K562 (cell line): ENCODE data around the gene GPATCH4. TPM values are rescaled to one million over a fixed set of nuclear protein-coding genes. Genes with fewer than 3 reads are reported as not detected.

Experiments used
- HDGF ChIP-seq: fragments of 450-650 bp; IDR thresholded peaks from 2 replicates; pipeline ENCODE4 v1.6.1; 2016
- HEY1 ChIP-seq: fragments of 250-450 bp; sonication (Bioruptor Pico); IDR thresholded peaks from 2 replicates; pipeline ENCODE4 v1.5.0; 2020; ENCODE audit warnings: mild to moderate bottlenecking, moderate library complexity, borderline replicate concordance
- JUN ChIP-seq, 2 experiments: sonication (generic) in 1 of 2; formaldehyde crosslinking in 1 of 2; IDR thresholded peaks; 2 replicates each; pipeline versions ENCODE4 v1.6.1 to v1.8.0; 2012 to 2022; ENCODE audit warnings: borderline replicate concordance in 2 of 2, mild to moderate bottlenecking in 2 of 2, improper control_type of control experiment in 1 of 2, low read depth in 1 of 2, low read length in 1 of 2, missing genetic modification reagents in 1 of 2
- KLF16 ChIP-seq: IDR thresholded peaks from 2 replicates; pipeline ENCODE4 v1.6.1; 2016; ENCODE audit warnings: antibody characterized with exemption
- MGA ChIP-seq: fragments of 450-650 bp; IDR thresholded peaks from 2 replicates; pipeline ENCODE4 v1.6.1; 2016; ENCODE audit warnings: mild to moderate bottlenecking, moderate library complexity
- MYC ChIP-seq, 2 experiments: fragments of 250-450 bp in 1 of 2; sonication (Bioruptor Pico) in 1 of 2; IDR thresholded peaks; 2 replicates each; pipeline versions ENCODE4 v1.5.1 to v1.6.1; 2012 to 2021; ENCODE audit warnings: low read depth in 2 of 2, borderline replicate concordance in 1 of 2, improper control_type of control experiment in 1 of 2, low read length in 1 of 2, mild to moderate bottlenecking in 1 of 2, moderate library complexity in 1 of 2
- NCOA1 ChIP-seq: fragments of 450-650 bp; IDR thresholded peaks from 2 replicates; pipeline ENCODE4 v1.6.1; 2016; ENCODE audit warnings: low read depth
- NCOA4 ChIP-seq: fragments of 450-650 bp; IDR thresholded peaks from 2 replicates; pipeline ENCODE4 v1.6.1; 2018; ENCODE audit warnings: mild to moderate bottlenecking; ENCODE audit not compliant: partially characterized antibody
- NFATC3 ChIP-seq: fragments of 450-650 bp; IDR thresholded peaks from 2 replicates; pipeline ENCODE4 v1.6.1; 2017; ENCODE audit warnings: mild to moderate bottlenecking
- POLR2A ChIP-seq: fragments of 450-650 bp; conservative IDR thresholded peaks from 2 replicates; pipeline ENCODE4 v1.6.1; 2016
- POLR2B ChIP-seq: fragments of 450-650 bp; IDR thresholded peaks from 2 replicates; pipeline ENCODE4 v1.6.1; 2018; ENCODE audit warnings: low read depth; ENCODE audit not compliant: partially characterized antibody
- SIX5 ChIP-seq, 2 experiments: IDR thresholded peaks; 2 replicates each; pipeline ENCODE4 v1.6.1; 2011; ENCODE audit warnings: low read length in 2 of 2, borderline replicate concordance in 1 of 2, low read depth in 1 of 2, mild to moderate bottlenecking in 1 of 2, moderate library complexity in 1 of 2; ENCODE audit not compliant: insufficient read depth in 1 of 2
- SUPT5H ChIP-seq: fragments of 450-650 bp; IDR thresholded peaks from 2 replicates; pipeline ENCODE4 v1.6.1; 2016
- TEAD1 ChIP-seq, 2 experiments: fragments of 450-650 bp in 1 of 2; sonication (generic) in 1 of 2; formaldehyde crosslinking; IDR thresholded peaks; 2 replicates each; pipeline versions ENCODE4 v1.4.0 to v1.8.0; 2020 to 2022; ENCODE audit warnings: mild to moderate bottlenecking in 2 of 2, missing genetic modification reagents in 1 of 2
- ZNF143 ChIP-seq: sonication (generic); formaldehyde crosslinking; IDR thresholded peaks from 2 replicates; pipeline ENCODE4 v1.9.0; 2022; ENCODE audit warnings: mild to moderate bottlenecking, missing genetic modification reagents
- ZNF644 ChIP-seq: fragments of 200-800 bp; sonication (Bioruptor generic); IDR thresholded peaks from 2 replicates; pipeline ENCODE4 v1.6.1; 2016; ENCODE audit warnings: low read depth, missing genetic modification characterization, missing compliant biosample characterization
- polyA plus RNA-seq, 8 experiments: library from polyadenylated mRNA; depleted of rRNA in 4 of 8; stranded (reverse) in 5 of 8; unstranded in 3 of 8; fragments of >200 nt; fragmentation: Nextera tagmentation in 2 of 8; fragmentation: Illumina TruSeq in 1 of 8; extraction: Ambion mirVana in 2 of 8; extraction: Trizol in 1 of 8; gene quantifications; 2 replicates each; pipeline versions ENCODE4 v1.2.1 to v1.2.3, GENCODE V29; 2011 to 2014; ENCODE audit warnings: inconsistent platforms in 1 of 8, missing spikeins in 1 of 8
- total RNA-seq, 7 experiments: library from RNA; depleted of rRNA in 6 of 7; stranded (reverse); fragments of >200 nt in 6 of 7; fragmentation: Illumina TruSeq in 2 of 7; extraction: Trizol in 2 of 7; gene quantifications; 2 replicates each; pipeline versions ENCODE4 v1.2.1 to v1.2.3, GENCODE V29; 2011 to 2021; ENCODE audit warnings: low replicate concordance in 1 of 7
- TF ChIP-seq, protein P1 (sequence below): fragments of 450-650 bp; conservative IDR thresholded peaks from 2 replicates; pipeline ENCODE4 v1.6.1; 2016; ENCODE audit warnings: missing genetic modification characterization, low read depth, mild to moderate bottlenecking, control low read depth, missing compliant biosample characterization

Gene GPATCH4
- total and polyA plus RNA-seq, 9 of the 15 experiments (the other 6 are each of a cell fraction or from before 2014, with no cell fraction given): 43.7 to 105 (median 76.5) TPM

GRCh38 chr1:156595016-156595415 is 6.3 kb downstream of the GPATCH4 start (continued):
- no peak for TF ChIP-seq SIX5 (IDR thresholded peaks at IDR 0.05; ENCODE audit: borderline replicate concordance in 1 of 2, insufficient read depth in 1 of 2, low read depth in 1 of 2, low read length in 2 of 2)
- TF ChIP-seq MGA: no peak
- TF ChIP-seq ZNF644 (tag): no peak
- TF ChIP-seq TEAD1 (CRISPR knock-in tag; IDR thresholded peaks at IDR 0.05): no peak
- no peak for TF ChIP-seq NFATC3
- TF ChIP-seq POLR2B: peak; percentile 54
- no peak for TF ChIP-seq NCOA4
- TF ChIP-seq, protein P1, sequence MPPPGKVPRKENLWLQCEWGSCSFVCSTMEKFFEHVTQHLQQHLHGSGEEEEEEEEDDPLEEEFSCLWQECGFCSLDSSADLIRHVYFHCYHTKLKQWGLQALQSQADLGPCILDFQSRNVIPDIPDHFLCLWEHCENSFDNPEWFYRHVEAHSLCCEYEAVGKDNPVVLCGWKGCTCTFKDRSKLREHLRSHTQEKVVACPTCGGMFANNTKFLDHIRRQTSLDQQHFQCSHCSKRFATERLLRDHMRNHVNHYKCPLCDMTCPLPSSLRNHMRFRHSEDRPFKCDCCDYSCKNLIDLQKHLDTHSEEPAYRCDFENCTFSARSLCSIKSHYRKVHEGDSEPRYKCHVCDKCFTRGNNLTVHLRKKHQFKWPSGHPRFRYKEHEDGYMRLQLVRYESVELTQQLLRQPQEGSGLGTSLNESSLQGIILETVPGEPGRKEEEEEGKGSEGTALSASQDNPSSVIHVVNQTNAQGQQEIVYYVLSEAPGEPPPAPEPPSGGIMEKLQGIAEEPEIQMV: no peak
- no peak for TF ChIP-seq JUN (IDR thresholded peaks at IDR 0.05; ENCODE audit: borderline replicate concordance, low read depth, low read length)
- TF ChIP-seq JUN (CRISPR knock-in tag; IDR thresholded peaks at IDR 0.05; ENCODE audit: borderline replicate concordance): no peak
- TF ChIP-seq ZNF143: no peak
- no peak for TF ChIP-seq KLF16
- no peak for TF ChIP-seq NCOA1
- TF ChIP-seq SUPT5H: peak; percentile 72
- TF ChIP-seq POLR2A: peak; percentile 75
- TF ChIP-seq HDGF: no peak
- no peak for TF ChIP-seq MYC (IDR thresholded peaks at IDR 0.05; ENCODE audit: low read depth, low read length)
- no peak for TF ChIP-seq MYC (CRISPR knock-in tag; IDR thresholded peaks at IDR 0.05; ENCODE audit: borderline replicate concordance, low read depth)
- TF ChIP-seq HEY1 (CRISPR knock-in tag): no peak
